Fibroblast of upper back skin (primary cell): ENCODE measurements around the gene RHO.
"Not testable (repeated sequence)": the region's sequence is repeated elsewhere in the genome, so short reads cannot be mapped to it uniquely, and the experiment has no call there.

Experiments
- DNase-seq: peaks from one replicate; pipeline ENCODE4 v3.0.0-alpha.2; 2013

RHO gene

GRCh38 chr3:129522953-129523352 is 5.5 kb upstream of the RHO start:
- no peak for DNase-seq

- no peak for DNase-seq
Measured at GRCh38 chr3:129524081-129524480, 4.4 kb upstream of the RHO start.

GRCh38 chr3:129525341-129525968 is 3.0 kb upstream of the RHO start:
- DNase-seq = peak; percentile 48

- DNase-seq = no peak
Measured at GRCh38 chr3:129526121-129526900, 2.1 kb upstream of the RHO start.

GRCh38 chr3:129527262-129527661 is 1.2 kb upstream of the RHO start:
- DNase-seq = no peak

GRCh38 chr3:129529436-129530210 is 1.2 kb downstream of the RHO start:
- no peak for DNase-seq

- peak; percentile 87 for DNase-seq
Measured at GRCh38 chr3:129530251-129530791, 1.9 kb downstream of the RHO start.

GRCh38 chr3:129530821-129531220 is 2.4 kb downstream of the RHO start:
- DNase-seq = no peak

GRCh38 chr3:129531699-129532098 is 3.3 kb downstream of the RHO start:
- no peak for DNase-seq

- no peak for DNase-seq
Measured at GRCh38 chr3:129532261-129532660, 3.8 kb downstream of the RHO start.

- DNase-seq = no peak
Measured at GRCh38 chr3:129533406-129533805, 5.0 kb downstream of the RHO start.

GRCh38 chr3:129534428-129535027 is 6.1 kb downstream of the RHO start:
- no peak for DNase-seq

GRCh38 chr3:129535075-129535474 is 6.6 kb downstream of the RHO start:
- DNase-seq = no peak

GRCh38 chr3:129536374-129536667 is 7.9 kb downstream of the RHO start:
- DNase-seq = no peak

- DNase-seq = no peak
Measured at GRCh38 chr3:129536804-129537203, 8.4 kb downstream of the RHO start.

- no peak for DNase-seq
Measured at GRCh38 chr3:129539206-129539605, 10.8 kb downstream of the RHO start.

GRCh38 chr3:129540776-129541516 is 12.5 kb downstream of the RHO start:
- DNase-seq = no peak

- DNase-seq = no peak
Measured at GRCh38 chr3:129542747-129543146, 14.3 kb downstream of the RHO start.

GRCh38 chr3:129543156-129543790 is 14.8 kb downstream of the RHO start, which contains the start of gene H1-8:
TSS of gene H1-8 (plus strand) at chr3:129543175. CDS start at chr3:129543219, 44 bp downstream.
- DNase-seq = no peak

GRCh38 chr3:129543999-129544398 is 15.6 kb downstream of the RHO start:
- no peak for DNase-seq

GRCh38 chr3:129545951-129546350 is 17.5 kb downstream of the RHO start:
- DNase-seq = not testable (repeated sequence)

GRCh38 chr3:129547241-129547640 is 18.8 kb downstream of the RHO start:
- no peak for DNase-seq
